GM23338 (cell line): Measurements from ENCODE around the gene TCEANC. TPM values are rescaled to one million over a fixed set of nuclear protein-coding genes. Genes with fewer than 3 reads are reported as not detected.

Experiments
- ATAC-seq: fragments of 200-7000 bp; cut with Tn5 transposase; 3 replicates; pipeline ENCODE4 v1.9.1; 2020
- DNase-seq: peaks from one replicate; pipeline ENCODE4 v3.0.0-alpha.2; 2015; ENCODE audit warnings: low spot score
- H2AFZ ChIP-seq: fragments of 200-600 bp; sonication (generic); 2 replicates; pipeline ENCODE4 v1.8.0; 2016; ENCODE audit warnings: antibody characterized with exemption, mild to moderate bottlenecking, moderate library complexity
- H3F3A ChIP-seq: fragments of 200-600 bp; sonication (generic); replicated peaks from 2 replicates; pipeline ENCODE4 v1.8.0; 2017; ENCODE audit warnings: antibody characterized with exemption, mixed run types, low read depth
- H3K27ac ChIP-seq: fragments of 200-600 bp; sonication (generic); 2 replicates; pipeline ENCODE4 v1.6.1; 2016; ENCODE audit warnings: low read depth
- H3K27me3 ChIP-seq: fragments of 200-600 bp; sonication (generic); 2 replicates; pipeline ENCODE4 v1.8.0; 2016; ENCODE audit warnings: mild to moderate bottlenecking, mixed run types, moderate library complexity; ENCODE audit not compliant: insufficient read depth
- H3K36me3 ChIP-seq: fragments of 200-600 bp; sonication (generic); 2 replicates; pipeline ENCODE4 v1.8.0; 2016; ENCODE audit warnings: mild to moderate bottlenecking; ENCODE audit not compliant: insufficient read depth
- H3K4me1 ChIP-seq: fragments of 200-600 bp; sonication (generic); 2 replicates; pipeline ENCODE4 v1.8.0; 2016; ENCODE audit warnings: mild to moderate bottlenecking, moderate library complexity; ENCODE audit not compliant: insufficient read depth
- H3K4me2 ChIP-seq: fragments of 200-600 bp; sonication (generic); 2 replicates; pipeline ENCODE4 v1.7.1; 2017; ENCODE audit warnings: mixed run types
- H3K4me3 ChIP-seq: fragments of 200-600 bp; sonication (generic); 2 replicates; pipeline ENCODE4 v1.6.1; 2016; ENCODE audit warnings: mixed run types
- H3K79me2 ChIP-seq: fragments of 200-600 bp; sonication (generic); replicated peaks from 2 replicates; pipeline ENCODE4 v1.8.0; 2017; ENCODE audit warnings: mild to moderate bottlenecking; ENCODE audit not compliant: insufficient read depth
- H3K9me2 ChIP-seq: fragments of 200-600 bp; sonication (generic); 2 replicates; pipeline ENCODE4 v1.8.0; 2017; ENCODE audit not compliant: insufficient read depth
- H4K20me1 ChIP-seq: fragments of 200-600 bp; sonication (generic); replicated peaks from 2 replicates; pipeline ENCODE4 v1.8.0; 2017; ENCODE audit warnings: mild to moderate bottlenecking; ENCODE audit not compliant: insufficient read depth
- H3K27ac Mint-ChIP-seq: 2 replicates; pipeline ENCODE4 v1.8.0; 2020; ENCODE audit warnings: inconsistent platforms, mild to moderate bottlenecking, moderate library complexity, mixed read lengths
- H3K27me3 Mint-ChIP-seq: 3 replicates; pipeline ENCODE4 v1.8.0; 2022; ENCODE audit warnings: low read depth, mild to moderate bottlenecking, moderate library complexity, mixed read lengths, inconsistent platforms; ENCODE audit not compliant: insufficient read depth, poor library complexity
- H3K36me3 Mint-ChIP-seq: 3 replicates; pipeline ENCODE4 v1.8.0; 2021; ENCODE audit warnings: low read depth, mild to moderate bottlenecking, inconsistent platforms, moderate library complexity, mixed read lengths
- H3K4me1 Mint-ChIP-seq: 3 replicates; pipeline ENCODE4 v1.8.0; 2020; ENCODE audit warnings: mild to moderate bottlenecking, inconsistent platforms, mixed read lengths
- H3K4me3 Mint-ChIP-seq: 3 replicates; pipeline ENCODE4 v1.8.0; 2021; ENCODE audit warnings: moderate library complexity, mild to moderate bottlenecking, inconsistent platforms, mixed read lengths
- H3K9me3 Mint-ChIP-seq: 3 replicates; pipeline ENCODE4 v1.8.0; 2020; ENCODE audit warnings: moderate library complexity, mild to moderate bottlenecking, inconsistent platforms, mixed read lengths
- NANOG ChIP-seq: IDR thresholded peaks from 2 replicates; pipeline ENCODE4 v1.6.1; 2016; ENCODE audit warnings: antibody characterized with exemption, borderline replicate concordance
- ZNF331 ChIP-seq: fragments of 250-450 bp; sonication (Bioruptor Pico); IDR thresholded peaks from 2 replicates; pipeline ENCODE4 v1.5.0; 2020; ENCODE audit warnings: low read depth, mild to moderate bottlenecking, moderate library complexity
- polyA plus RNA-seq: library from polyadenylated mRNA; unstranded; fragments of >200 nt; fragmentation: Nextera tagmentation; extraction: Ambion mirVana; gene quantifications from 2 replicates; pipeline ENCODE4 v1.2.1, GENCODE V29; 2016
- total RNA-seq: library from RNA; depleted of rRNA; stranded (reverse); fragments of >200 nt; shearing (Covaris generic); gene quantifications from 2 replicates; pipeline ENCODE4 v1.2.3, GENCODE V29; 2014; rRNA removed

The TCEANC gene
- total and polyA plus RNA-seq, 2 experiments from 2014 or later: 1.2 to 2.5 TPM

DNA sequence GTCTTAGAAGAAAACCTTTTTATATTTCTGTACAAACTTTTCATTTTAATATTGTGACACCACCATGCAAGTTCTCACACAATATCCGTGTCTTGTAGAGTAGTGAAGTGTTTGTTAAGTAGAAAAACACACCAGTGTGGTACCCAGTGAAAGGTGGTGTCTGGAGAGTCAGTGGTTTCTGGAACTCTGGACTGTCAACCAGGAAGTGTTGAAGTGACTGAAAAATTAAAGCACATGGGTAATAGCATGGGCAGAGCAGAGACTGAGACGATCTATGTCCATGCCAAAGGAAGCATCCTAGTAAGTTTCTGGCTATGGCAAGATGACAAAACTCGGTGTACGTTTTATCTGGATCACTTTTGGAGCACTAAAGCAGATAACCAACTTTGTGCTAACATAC lies 58.2 kb downstream of the TCEANC start:
- DNase-seq (no peak), ATAC-seq (no peak)
- H3K9me2 ChIP-seq: no peaks in the 10 kb centered on the region
- H3K4me3 ChIP-seq: no peak overlapping the region
- no peaks in the 10 kb centered on the region for H3F3A ChIP-seq
- no peak overlapping the region for H3K4me2 ChIP-seq
- Mint-ChIP-seq H3K27me3 (no peaks in the 10 kb centered on the region), H3K4me3 (no peak overlapping the region), H3K27ac (no peak overlapping the region), H3K9me3 (no peaks in the 10 kb centered on the region; the same call in 2 of the 3 replicates), H3K4me1 (peaks cover 14% of the 10 kb centered on the region; the same call in 2 of the 3 replicates), H3K36me3 (peaks cover 32% of the 10 kb centered on the region)
- H2AFZ ChIP-seq: no peak overlapping the region
- no peak overlapping the region for H3K27ac ChIP-seq
- no peaks in the 10 kb centered on the region for H3K36me3 ChIP-seq
- H4K20me1 ChIP-seq: no peaks in the 10 kb centered on the region
- no peaks in the 10 kb centered on the region for H3K27me3 ChIP-seq
- no peaks in the 10 kb centered on the region for H3K4me1 ChIP-seq
- TF ChIP-seq NANOG (no peak), ZNF331 (CRISPR knock-in tag) (no peak)
- H3K79me2 ChIP-seq: 0 out of 2 replicates have a peak, but pooled peaks cover 11% of the 10 kb centered on the region

Other genes starting within 250 kb of the TCEANC start
- 2.6 and 2.8 TPM in 2 replicates for gene EGFL6, start 83.5 kb upstream of the TCEANC start, total RNA-seq
- gene EGFL6, start 83.5 kb upstream of the TCEANC start, polyA plus RNA-seq: 1.2 and 1.4 TPM in 2 replicates
- 36.8 and 45.1 TPM in 2 replicates for gene RAB9A, start 36.0 kb downstream of the TCEANC start, total RNA-seq
- 42.5 and 43.3 TPM in 2 replicates for gene RAB9A, start 36.0 kb downstream of the TCEANC start, polyA plus RNA-seq
- gene TRAPPC2, start 81.5 kb downstream of the TCEANC start, total RNA-seq: 12.9 and 14.6 TPM in 2 replicates
- gene TRAPPC2, start 81.5 kb downstream of the TCEANC start, polyA plus RNA-seq: 11.7 and 12.2 TPM in 2 replicates
- gene OFD1, start 81.6 kb downstream of the TCEANC start, total RNA-seq: 21.2 and 25.4 TPM in 2 replicates
- gene OFD1, start 81.6 kb downstream of the TCEANC start, polyA plus RNA-seq: 34.1 and 55.0 TPM in 2 replicates
- 92.2 and 95.4 TPM in 2 replicates for gene GPM6B, start 164.0 kb downstream of the TCEANC start, total RNA-seq
- 76.4 and 82.6 TPM in 2 replicates for gene GPM6B, start 164.0 kb downstream of the TCEANC start, polyA plus RNA-seq